Endothelial cell (in vitro differentiated cells): ENCODE measurements around the gene CHN2. TPM values are rescaled to one million over a fixed set of nuclear protein-coding genes. Genes with fewer than 3 reads are reported as not detected.

Experiments used
- DNase-seq: peaks from one replicate; pipeline ENCODE4 v3.0.0; 2021; ENCODE audit warnings: low spot score
- H3K27ac Mint-ChIP-seq: one replicate; pipeline ENCODE4 v1.8.0; 2021; ENCODE audit warnings: mixed read lengths, inconsistent platforms; ENCODE audit not compliant: unreplicated experiment
- H3K27me3 Mint-ChIP-seq: one replicate; pipeline ENCODE4 v1.8.0; 2021; ENCODE audit warnings: mild to moderate bottlenecking, moderate library complexity, mixed read lengths, inconsistent platforms; ENCODE audit not compliant: unreplicated experiment
- H3K36me3 Mint-ChIP-seq: one replicate; pipeline ENCODE4 v1.8.0; 2021; ENCODE audit warnings: mild to moderate bottlenecking, low read depth, mixed read lengths, inconsistent platforms; ENCODE audit not compliant: unreplicated experiment
- H3K4me1 Mint-ChIP-seq: one replicate; pipeline ENCODE4 v1.8.0; 2021; ENCODE audit warnings: mild to moderate bottlenecking, mixed read lengths, inconsistent platforms; ENCODE audit not compliant: unreplicated experiment
- H3K4me3 Mint-ChIP-seq: one replicate; pipeline ENCODE4 v1.8.0; 2021; ENCODE audit warnings: mild to moderate bottlenecking, mixed read lengths, inconsistent platforms; ENCODE audit not compliant: unreplicated experiment
- H3K9me3 Mint-ChIP-seq: one replicate; pipeline ENCODE4 v1.8.0; 2021; ENCODE audit warnings: mixed read lengths, inconsistent platforms; ENCODE audit not compliant: unreplicated experiment
- CTCF ChIP-seq: fragments of 200-600 bp; sonication (generic); IDR thresholded peaks from one replicate; pipeline ENCODE4 v1.5.0; 2021; ENCODE audit warnings: antibody characterized with exemption; ENCODE audit not compliant: unreplicated experiment
- total RNA-seq: library from RNA; stranded (reverse); fragmentation: NEBNext Ultra II Directional; extraction: Animal tissue kit (Norgen Biotek cat#: 25700); gene quantifications from one replicate; pipeline ENCODE4 v1.2.1, GENCODE V29; 2021; ENCODE audit not compliant: unreplicated experiment

The CHN2 gene
- total RNA-seq, 1 donor from 2014 or later, result 3.4 TPM

GRCh38 chr7:29431686-29432085, 237.1 kb downstream of the CHN2 start:
- H3K9me3 Mint-ChIP-seq, result no peaks in the 10 kb centered on the region
- H3K4me1 Mint-ChIP-seq, result no peaks in the 10 kb centered on the region
- no peak for DNase-seq
- H3K36me3 Mint-ChIP-seq, result no peaks in the 10 kb centered on the region
- H3K27me3 Mint-ChIP-seq, result peaks cover 2% of the 10 kb centered on the region
- no peak for TF ChIP-seq CTCF
- H3K4me3 Mint-ChIP-seq, result no peak overlapping the region
- H3K27ac Mint-ChIP-seq, result no peak overlapping the region

GRCh38 chr7:29432721-29433120, 238.1 kb downstream of the CHN2 start:
- DNase-seq, result no peak

GRCh38 chr7:29434380-29434768, 239.8 kb downstream of the CHN2 start:
- TF ChIP-seq CTCF, result no peak
- Mint-ChIP-seq H3K9me3 (no peaks in the 10 kb centered on the region), H3K4me1 (no peaks in the 10 kb centered on the region), H3K27ac (no peak overlapping the region), H3K36me3 (no peaks in the 10 kb centered on the region), H3K27me3 (peaks cover 2% of the 10 kb centered on the region), H3K4me3 (no peak overlapping the region)
- no peak for DNase-seq

More at GRCh38 chr7:29432721-29433120, 238.1 kb downstream of the CHN2 start:
- Mint-ChIP-seq H3K9me3 (no peaks in the 10 kb centered on the region), H3K27me3 (peaks cover 2% of the 10 kb centered on the region), H3K36me3 (no peaks in the 10 kb centered on the region), H3K27ac (no peak overlapping the region), H3K4me3 (no peak overlapping the region), H3K4me1 (no peaks in the 10 kb centered on the region)
- TF ChIP-seq CTCF, result no peak

- TF ChIP-seq CTCF, result no peak
- Mint-ChIP-seq H3K4me3 (no peak overlapping the region), H3K9me3 (no peaks in the 10 kb centered on the region), H3K27me3 (peaks cover 2% of the 10 kb centered on the region), H3K27ac (no peak overlapping the region), H3K4me1 (no peaks in the 10 kb centered on the region), H3K36me3 (no peaks in the 10 kb centered on the region)
- no peak for DNase-seq
Measured at GRCh38 chr7:29435167-29435566, 240.6 kb downstream of the CHN2 start.

GRCh38 chr7:29435902-29436301, 241.3 kb downstream of the CHN2 start:
- no peaks in the 10 kb centered on the region for H3K9me3 Mint-ChIP-seq

More at GRCh38 chr7:29435902-29436301, 241.3 kb downstream of the CHN2 start:
- no peaks in the 10 kb centered on the region for H3K4me1 Mint-ChIP-seq
- H3K36me3 Mint-ChIP-seq, result no peaks in the 10 kb centered on the region
- H3K27ac Mint-ChIP-seq, result no peak overlapping the region
- H3K4me3 Mint-ChIP-seq, result no peak overlapping the region
- DNase-seq, result no peak
- no peak for TF ChIP-seq CTCF
- peaks cover 2% of the 10 kb centered on the region for H3K27me3 Mint-ChIP-seq
